Brain microvascular endothelial cell (primary cell): ENCODE data around the gene CDC73.
A peak's percentile ranks its signal among the peaks of the same experiment; 100 is the strongest.

ENCODE experiments used
- DNase-seq: peaks from one replicate; pipeline ENCODE4 v3.0.0-alpha.2; 2020
- H3K27ac ChIP-seq: fragments of 250-450 bp; sonication (Bioruptor Pico); 2 replicates; pipeline ENCODE4 v1.5.1; 2020; ENCODE audit warnings: mild to moderate bottlenecking, moderate library complexity
- H3K27me3 ChIP-seq: fragments of 250-450 bp; sonication (Bioruptor Pico); replicated peaks from 2 replicates; pipeline ENCODE4 v1.5.1; 2020; ENCODE audit warnings: mild to moderate bottlenecking
- H3K36me3 ChIP-seq: fragments of 250-450 bp; sonication (Bioruptor Pico); replicated peaks from 2 replicates; pipeline ENCODE4 v1.5.1; 2020; ENCODE audit warnings: mild to moderate bottlenecking
- H3K4me3 ChIP-seq: 2 replicates; pipeline ENCODE4 v1.5.1; 2011; ENCODE audit warnings: low read depth, mild to moderate bottlenecking, control low read depth, low read length, moderate library complexity
- in situ Hi-C: cut with HindIII; loops from 2 replicates; pipeline ENCODE4 v1.10.0; 2017; ENCODE audit warnings: low sequenced_read_pairs, low pct_ligation_motif_present
- TF ChIP-seq, protein P1 (sequence below): IDR thresholded peaks from 2 replicates; pipeline ENCODE4 v1.5.1; 2011; ENCODE audit warnings: low read depth, mild to moderate bottlenecking, moderate library complexity, low read length, control low read depth, inconsistent platforms; ENCODE audit errors: missing control alignments

The CDC73 gene

DNA sequence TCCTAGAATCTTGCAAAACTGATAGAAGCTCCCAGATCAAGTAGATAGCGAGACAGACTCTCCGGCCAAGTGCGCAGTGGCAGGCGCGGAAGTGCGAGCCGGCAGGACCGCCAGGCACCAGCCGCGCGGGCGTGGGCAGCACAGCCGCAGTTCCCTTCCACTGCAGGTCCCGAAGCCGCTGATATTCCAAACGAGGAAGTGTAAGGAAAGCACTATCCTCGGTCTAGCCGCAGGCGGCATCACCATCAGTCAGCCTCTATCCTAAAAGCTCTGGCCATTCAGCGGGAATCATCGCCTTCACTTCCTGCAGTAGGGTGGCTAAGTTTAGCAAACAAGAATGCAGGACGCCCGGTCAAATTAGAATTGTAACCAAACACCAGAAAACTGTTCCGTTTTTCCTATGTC lies 17.3 kb upstream of the CDC73 start:
- in situ Hi-C loops: no loop called here
- peak overlapping the region; percentile 78 for H3K4me3 ChIP-seq
- peak overlapping the region; percentile 93 for H3K27ac ChIP-seq
- peak; percentile 34 for DNase-seq
- TF ChIP-seq, protein P1, sequence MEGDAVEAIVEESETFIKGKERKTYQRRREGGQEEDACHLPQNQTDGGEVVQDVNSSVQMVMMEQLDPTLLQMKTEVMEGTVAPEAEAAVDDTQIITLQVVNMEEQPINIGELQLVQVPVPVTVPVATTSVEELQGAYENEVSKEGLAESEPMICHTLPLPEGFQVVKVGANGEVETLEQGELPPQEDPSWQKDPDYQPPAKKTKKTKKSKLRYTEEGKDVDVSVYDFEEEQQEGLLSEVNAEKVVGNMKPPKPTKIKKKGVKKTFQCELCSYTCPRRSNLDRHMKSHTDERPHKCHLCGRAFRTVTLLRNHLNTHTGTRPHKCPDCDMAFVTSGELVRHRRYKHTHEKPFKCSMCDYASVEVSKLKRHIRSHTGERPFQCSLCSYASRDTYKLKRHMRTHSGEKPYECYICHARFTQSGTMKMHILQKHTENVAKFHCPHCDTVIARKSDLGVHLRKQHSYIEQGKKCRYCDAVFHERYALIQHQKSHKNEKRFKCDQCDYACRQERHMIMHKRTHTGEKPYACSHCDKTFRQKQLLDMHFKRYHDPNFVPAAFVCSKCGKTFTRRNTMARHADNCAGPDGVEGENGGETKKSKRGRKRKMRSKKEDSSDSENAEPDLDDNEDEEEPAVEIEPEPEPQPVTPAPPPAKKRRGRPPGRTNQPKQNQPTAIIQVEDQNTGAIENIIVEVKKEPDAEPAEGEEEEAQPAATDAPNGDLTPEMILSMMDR: peak; percentile 11
- no peaks in the 10 kb centered on the region for H3K27me3 ChIP-seq
- H3K36me3 ChIP-seq: peaks cover 7% of the 10 kb centered on the region

DNA sequence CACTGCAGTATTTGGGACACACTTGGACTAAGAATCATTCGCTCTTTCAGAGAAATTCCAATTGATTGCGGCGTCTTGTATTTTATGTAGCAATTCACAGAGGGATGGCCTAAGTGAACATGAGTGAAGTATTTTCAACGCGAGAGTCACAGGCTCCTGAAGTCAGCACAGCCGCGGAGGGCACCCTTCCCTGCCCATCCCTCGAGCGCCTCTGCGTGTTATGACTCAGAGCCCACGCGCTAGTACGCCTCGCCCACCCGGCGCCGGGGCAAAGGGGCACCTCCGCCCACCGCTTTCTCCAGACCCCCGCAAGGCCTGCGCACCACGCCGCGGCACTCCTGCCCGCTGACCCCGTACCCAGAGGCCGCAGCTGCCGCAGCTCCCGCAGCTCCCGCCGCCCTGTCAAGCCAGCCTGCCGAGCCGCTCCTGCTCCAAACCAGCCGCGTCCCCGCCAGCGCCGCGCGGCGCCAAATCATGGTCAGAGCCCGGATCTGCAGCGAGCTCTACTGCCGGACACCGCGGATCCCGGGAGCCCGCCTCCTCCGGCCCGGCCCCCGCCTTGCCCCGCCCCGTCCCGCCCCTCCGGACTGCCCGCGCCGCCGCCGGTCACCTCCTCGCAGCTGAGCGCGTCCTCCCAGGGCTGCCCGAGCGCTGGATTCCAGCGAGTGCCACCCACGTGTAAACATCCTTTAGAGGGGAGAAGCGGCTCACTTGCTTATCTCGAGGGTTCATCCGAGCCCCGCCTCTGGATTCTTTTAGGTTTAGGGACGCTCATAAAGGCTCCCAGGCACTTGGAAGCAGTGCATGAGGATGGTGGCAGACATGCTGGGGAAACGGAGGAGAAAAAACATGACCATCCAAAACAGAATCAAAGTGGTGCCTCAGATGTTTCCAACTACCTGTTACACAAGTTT lies 16.7 kb upstream of the CDC73 start, which contains the start of gene GLRX2:
TSS of gene GLRX2 (minus strand) at position 508 of the 914 bp plus-strand sequence. CDS start at position 476, 32 bp downstream.
- H3K4me3 ChIP-seq: peak within 1 kb of the TSS; percentile 78
- in situ Hi-C loops: no loop called here
- no peaks in the 10 kb centered on the region for H3K27me3 ChIP-seq
- TF ChIP-seq, protein P1: no peak
- H3K27ac ChIP-seq: peak within 1 kb of the TSS; percentile 93
- DNase-seq: peak; percentile 82
- peaks cover 3% of the 10 kb centered on the region for H3K36me3 ChIP-seq

DNA sequence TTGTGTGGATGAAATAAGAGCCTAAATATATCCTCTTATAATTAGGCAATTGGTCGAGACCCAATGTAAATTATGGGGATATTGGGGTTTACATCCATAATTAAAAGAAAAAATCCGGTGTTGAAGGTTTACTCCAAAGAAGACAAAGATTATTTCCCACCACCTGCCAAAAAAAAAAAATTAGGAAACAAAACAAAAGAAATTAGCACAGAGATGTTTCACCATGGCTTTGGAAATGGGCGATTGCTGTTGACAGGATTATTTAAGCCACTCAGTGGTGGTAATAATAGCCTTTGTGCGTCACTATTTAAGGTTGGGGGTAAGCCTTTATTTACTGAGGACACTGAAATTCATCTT lies 16.0 kb upstream of the CDC73 start:
- DNase-seq: no peak
- H3K36me3 ChIP-seq: no peaks in the 10 kb centered on the region
- peak overlapping the region; percentile 93 for H3K27ac ChIP-seq
- TF ChIP-seq, protein P1: no peak
- in situ Hi-C loops: no loop called here
- no peaks in the 10 kb centered on the region for H3K27me3 ChIP-seq
- H3K4me3 ChIP-seq: peak overlapping the region; percentile 78

DNA sequence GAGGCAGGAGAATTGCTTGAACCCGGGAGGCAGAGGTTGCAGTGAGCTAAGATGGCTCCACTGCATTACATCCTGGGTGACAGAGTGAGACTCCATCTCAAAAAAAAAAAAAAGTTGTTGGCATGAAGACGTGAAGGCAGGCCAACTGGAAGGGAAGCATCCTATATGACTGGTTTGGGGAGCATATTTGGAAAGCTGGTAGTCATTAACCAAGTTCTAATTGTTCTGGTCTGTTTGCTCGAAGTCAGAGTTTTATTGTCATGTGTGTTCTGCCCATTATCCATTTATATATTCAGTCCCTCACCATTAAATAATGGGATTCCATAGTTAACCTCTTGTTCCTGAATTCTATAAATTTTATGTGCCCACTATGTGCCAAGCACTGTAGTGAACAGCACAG lies 13.4 kb upstream of the CDC73 start:
- TF ChIP-seq, protein P1: no peak
- no peak overlapping the region for H3K27ac ChIP-seq
- no peaks in the 10 kb centered on the region for H3K27me3 ChIP-seq
- in situ Hi-C loops: no loop called here
- no peak for DNase-seq
- H3K36me3 ChIP-seq: no peaks in the 10 kb centered on the region
- H3K4me3 ChIP-seq: no peak overlapping the region

DNA sequence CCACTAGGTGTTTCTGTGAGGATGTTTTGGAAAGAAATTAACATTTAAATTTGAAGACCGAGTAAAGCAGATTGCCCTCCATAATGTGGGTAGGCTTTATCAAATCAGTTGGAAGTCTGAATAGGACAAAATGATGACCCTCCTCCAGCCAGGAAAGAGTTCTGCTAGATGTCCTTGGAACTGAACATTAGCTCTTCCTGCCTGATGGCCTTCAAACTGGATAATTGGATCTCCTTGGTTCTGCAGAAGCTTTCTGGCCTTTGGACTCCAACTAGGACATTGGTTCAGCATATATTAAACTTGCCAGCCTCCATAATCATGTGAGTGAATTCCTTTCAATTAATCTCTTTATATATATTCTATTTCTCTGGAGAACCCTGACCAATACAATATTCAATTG lies 12.2 kb upstream of the CDC73 start:
- DNase-seq: no peak
- in situ Hi-C loops: no loop called here
- TF ChIP-seq, protein P1: no peak
- H3K4me3 ChIP-seq: no peak overlapping the region
- H3K36me3 ChIP-seq: no peaks in the 10 kb centered on the region
- H3K27me3 ChIP-seq: no peaks in the 10 kb centered on the region
- no peak overlapping the region for H3K27ac ChIP-seq

DNA sequence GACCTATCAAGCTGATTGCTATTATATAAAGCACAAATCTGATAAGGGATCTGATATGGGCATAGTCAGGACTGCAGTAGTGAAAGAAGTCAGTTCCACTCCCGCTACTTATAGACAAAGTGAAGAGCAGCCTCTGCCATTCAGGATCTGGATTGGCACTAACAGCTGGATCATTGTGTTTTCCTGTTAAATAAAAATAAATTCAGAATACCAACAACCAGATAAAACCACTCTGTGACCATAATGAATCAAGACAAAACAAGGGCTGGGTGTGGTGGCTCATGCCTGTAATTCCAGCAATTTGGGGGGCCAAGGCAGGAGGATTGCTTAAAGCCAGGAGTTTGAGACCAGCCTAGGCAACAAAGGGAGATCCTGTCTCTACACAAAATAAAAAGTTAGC lies 11.6 kb upstream of the CDC73 start:
- TF ChIP-seq, protein P1: no peak
- no peaks in the 10 kb centered on the region for H3K36me3 ChIP-seq
- DNase-seq: no peak
- H3K27me3 ChIP-seq: no peaks in the 10 kb centered on the region
- H3K4me3 ChIP-seq: no peak overlapping the region
- in situ Hi-C loops: no loop called here
- no peak overlapping the region for H3K27ac ChIP-seq
